Gastroesophageal sphincter (tissue), 3 donors: ENCODE results near the gene ANKRD45.

Experiments
- CTCF ChIP-seq, 4 experiments: fragments of 200-600 bp in 2 of 4; fragments of 450-650 bp in 2 of 4; sonication (generic) in 1 of 4; IDR thresholded peaks; one replicate each; pipeline ENCODE4 v1.5.1; 2017 to 2019; ENCODE audit warnings: antibody characterized with exemption in 4 of 4, mild to moderate bottlenecking in 2 of 4, moderate library complexity in 2 of 4
- EP300 ChIP-seq: sonication (generic); formaldehyde crosslinking; IDR thresholded peaks from one replicate; pipeline ENCODE4 v1.6.1; 2017; ENCODE audit warnings: antibody characterized with exemption, mild to moderate bottlenecking

GRCh38 chr1:173688300-173688699, 18.6 kb upstream of the ANKRD45 start:
- TF ChIP-seq CTCF (IDR thresholded peaks at IDR 0.05): no peak
- TF ChIP-seq EP300: no peak
